CD4-positive, alpha-beta T cell treated with Interleukin-4 for 4 hours (primary cell): ENCODE data around the gene CCL27.

Experiments used
- DNase-seq: peaks from one replicate; pipeline ENCODE4 v3.0.0-alpha.2; 2020

CCL27 gene

DNA sequence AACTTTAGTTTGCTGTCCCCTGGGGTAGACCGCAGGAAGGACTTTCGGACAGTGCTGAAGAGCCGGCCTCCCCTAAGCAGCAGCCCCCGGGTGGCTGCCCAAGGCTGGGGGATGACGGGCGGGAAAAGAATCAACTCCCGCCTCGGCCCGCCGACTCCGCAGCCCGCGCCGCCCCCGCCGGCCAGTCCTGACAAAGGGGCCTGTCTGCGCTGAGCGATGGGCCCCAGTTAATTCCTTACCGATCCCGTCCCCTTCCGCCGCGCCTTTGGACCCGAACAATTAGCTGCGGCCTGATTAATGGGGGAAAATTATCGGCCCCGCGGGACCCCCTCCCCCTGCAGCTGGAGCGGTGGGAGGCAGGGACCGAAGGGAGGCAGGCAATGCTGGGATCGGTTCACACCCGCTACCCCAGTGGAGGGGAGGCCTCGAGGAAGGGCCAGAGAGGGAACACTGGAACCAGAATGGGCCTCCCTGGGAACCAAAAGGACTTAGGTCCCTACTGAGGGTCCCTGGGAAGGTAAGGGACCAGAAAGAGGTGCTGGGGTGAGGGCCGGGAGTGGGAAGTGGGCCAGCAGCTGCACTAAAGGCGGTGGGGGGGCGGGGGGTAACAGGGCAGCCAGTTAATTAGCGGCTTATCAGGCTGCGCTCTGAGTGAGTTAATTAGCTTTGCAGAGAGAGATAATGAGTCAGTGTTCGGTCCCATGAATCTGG lies 37.8 kb downstream of the CCL27 start:
- no peak for DNase-seq

DNA sequence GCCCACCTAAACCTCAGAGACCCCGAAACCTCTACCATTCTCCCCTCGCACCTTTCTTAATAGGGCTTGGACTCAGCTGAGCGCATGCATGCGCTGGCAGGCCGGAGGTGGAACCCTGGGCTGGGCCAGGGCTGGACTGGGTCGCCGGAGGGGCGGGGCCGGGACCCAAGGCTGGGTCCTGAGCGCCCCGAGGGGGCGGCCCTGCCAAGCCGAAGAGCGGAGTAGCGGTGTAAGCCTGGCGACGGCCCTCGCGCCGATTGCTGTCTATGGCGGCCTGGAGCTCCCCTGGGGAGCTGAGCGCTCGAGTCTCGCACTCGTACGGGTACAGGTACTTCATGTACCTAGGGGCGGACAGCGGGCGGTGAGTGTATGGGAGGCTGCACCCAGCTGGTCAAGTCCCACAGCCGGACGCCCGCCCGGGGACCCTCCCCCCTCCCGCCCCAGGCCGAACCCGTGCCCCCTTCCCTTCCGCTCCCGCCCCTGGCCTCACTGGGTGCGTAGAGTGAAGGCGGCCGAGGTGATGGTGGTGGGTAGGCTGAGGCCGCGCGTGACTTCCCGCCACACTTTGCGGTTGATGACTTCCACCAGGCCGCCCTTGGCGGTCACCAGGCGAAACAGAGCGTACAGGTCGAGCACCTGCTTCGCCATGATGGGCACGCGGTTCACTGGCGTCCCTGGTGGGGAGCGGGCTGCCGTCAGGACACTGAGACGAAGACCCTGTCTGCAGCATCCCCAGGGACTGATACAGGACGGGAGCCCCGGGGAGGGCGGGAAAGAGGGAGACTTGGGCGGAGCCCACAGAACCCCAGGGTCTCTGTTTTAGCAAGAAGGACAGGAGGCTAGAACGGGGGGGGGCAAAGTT lies 38.9 kb downstream of the CCL27 start:
- DNase-seq, result no peak

DNA sequence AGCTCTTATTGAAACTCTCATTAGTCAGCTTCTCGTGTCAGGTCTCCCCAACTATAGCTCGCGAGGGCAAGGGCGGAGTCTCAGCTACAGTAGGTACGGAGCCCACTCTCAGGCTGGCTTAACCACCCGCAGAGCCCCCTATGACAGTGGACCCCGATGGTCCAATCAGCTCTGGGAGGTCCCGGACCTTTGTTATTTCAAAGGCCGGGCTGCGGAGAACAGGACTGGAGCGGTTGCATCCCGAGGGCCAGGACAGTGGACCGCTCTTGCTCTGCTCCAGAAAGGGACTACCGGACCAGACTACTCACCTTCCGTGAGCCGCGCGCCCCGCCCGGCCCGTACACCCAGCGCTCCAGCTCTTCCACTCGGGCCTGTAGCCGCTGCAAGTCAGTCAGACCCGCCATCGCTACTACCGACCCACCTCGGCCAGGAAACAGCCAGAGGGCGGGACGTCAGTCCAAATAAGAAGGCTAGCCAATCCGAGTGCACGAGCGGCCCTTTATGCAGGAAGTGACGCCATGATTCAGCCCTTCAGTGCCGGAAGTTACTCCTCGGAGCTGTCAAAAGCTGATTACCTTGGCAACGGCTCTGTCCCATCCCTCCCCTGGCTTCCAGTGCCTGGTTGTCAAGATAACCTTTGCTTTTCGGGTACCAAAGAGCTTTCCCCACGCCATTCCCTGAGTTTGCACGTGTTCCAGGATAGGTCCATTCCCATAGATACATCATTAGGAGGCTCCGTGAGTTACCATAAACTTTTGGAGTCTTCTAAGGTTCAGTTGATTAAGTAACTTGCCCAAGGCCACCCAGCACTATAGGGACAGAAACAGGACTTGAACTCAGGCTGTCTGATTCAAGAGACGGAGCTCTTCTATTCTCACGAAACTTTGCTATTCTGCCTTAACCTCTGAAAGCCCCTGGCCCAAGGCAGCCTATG lies 42.1 kb downstream of the CCL27 start, which contains the start of gene DCTN3:
Gene DCTN3, minus strand, starts transcription at position 435 of the 934 bp plus-strand sequence. Its CDS starts 31 bp downstream, at position 404.
- peak; percentile 95 for DNase-seq

DNA sequence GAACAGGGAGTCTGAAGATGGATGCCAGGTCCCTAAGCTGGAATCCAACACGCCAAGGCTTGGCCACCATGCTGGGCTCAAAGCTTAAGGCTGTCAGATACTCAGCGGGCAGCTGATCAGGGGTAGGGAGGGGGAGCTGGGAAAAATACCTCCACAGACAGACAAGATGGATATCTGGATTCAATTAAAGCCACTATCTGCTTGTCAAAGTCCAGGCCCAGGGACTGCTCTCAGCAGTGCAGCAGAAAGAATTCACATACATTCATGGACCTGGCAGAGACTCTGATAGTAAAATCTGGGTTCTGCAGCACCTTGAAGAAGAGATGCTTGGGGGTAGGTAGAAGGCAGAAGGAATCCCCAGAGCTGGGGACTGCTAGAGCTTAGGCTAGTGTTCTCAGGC lies 47.3 kb downstream of the CCL27 start:
- DNase-seq, result no peak

DNA sequence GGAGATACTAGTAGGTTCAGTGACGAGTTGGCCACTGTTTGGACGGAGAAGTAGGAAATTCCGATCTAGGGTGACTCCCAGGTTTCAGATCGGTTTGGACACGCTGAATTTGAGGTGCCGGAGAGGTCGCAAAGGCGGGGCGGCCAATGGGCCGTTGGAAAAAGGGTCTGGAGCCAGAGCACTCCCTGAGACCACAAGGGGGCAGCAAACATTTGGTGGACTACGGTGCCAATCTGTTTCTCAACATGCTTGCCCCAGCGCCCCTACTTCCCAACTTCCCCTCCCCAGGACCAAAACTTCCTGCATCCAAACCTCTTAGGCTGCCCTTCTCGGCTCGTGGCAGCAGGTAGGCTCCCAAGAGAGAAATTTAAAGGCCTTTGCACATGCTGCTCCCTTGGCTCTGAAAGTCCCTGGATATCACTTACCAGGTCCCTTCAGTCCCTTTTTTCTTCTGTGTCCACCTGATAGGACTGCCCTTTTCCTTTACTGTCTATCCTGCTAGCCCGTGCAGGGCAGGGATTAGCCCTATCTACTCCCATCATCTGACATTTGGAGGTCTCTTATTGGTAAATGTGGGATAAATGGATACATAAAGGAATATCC lies 49.6 kb downstream of the CCL27 start:
- peak; percentile 66 for DNase-seq
